Tibial nerve (tissue), 3 donors: ENCODE results near the gene IL17C.

Source experiments
- CTCF ChIP-seq, 5 experiments: fragments of 200-600 bp in 3 of 5; fragments of 450-650 bp in 2 of 5; sonication (generic) in 3 of 5; IDR thresholded peaks; one replicate each; pipeline ENCODE4 v1.5.1; 2016 to 2019; ENCODE audit warnings: antibody characterized with exemption in 5 of 5, mild to moderate bottlenecking in 3 of 5, moderate library complexity in 2 of 5
- POLR2A ChIP-seq, 2 donors: fragments of 450-650 bp; IDR thresholded peaks; one replicate each; pipeline ENCODE4 v1.6.1; 2017; ENCODE audit warnings: antibody characterized with exemption in 2 of 2, mild to moderate bottlenecking in 2 of 2, moderate library complexity in 2 of 2

GRCh38 chr16:88597856-88598491, 40.4 kb upstream of the IL17C start:
- TF ChIP-seq POLR2A (IDR thresholded peaks at IDR 0.05) (no peak), CTCF (IDR thresholded peaks at IDR 0.05) (no peak)
